GM12878 (cell line): Measurements from ENCODE around the gene RGS19. TPM values are rescaled to one million over a fixed set of nuclear protein-coding genes. Genes with fewer than 3 reads are reported as not detected.
A peak's percentile ranks its signal among the peaks of the same experiment; 100 is the strongest.

ENCODE experiments used
- BACH1 ChIP-seq: fragments of 450-650 bp; IDR thresholded peaks from 2 replicates; pipeline ENCODE4 v1.6.1; 2017; ENCODE audit warnings: mild to moderate bottlenecking, borderline replicate concordance
- BCL11A ChIP-seq: IDR thresholded peaks from 2 replicates; pipeline ENCODE4 v1.6.1; 2011; ENCODE audit warnings: low read depth, low read length
- BHLHE40 ChIP-seq, 2 experiments: fragments of 450-650 bp in 1 of 2; IDR thresholded peaks; 2 replicates each; pipeline ENCODE4 v1.6.1; 2011 to 2017; ENCODE audit warnings: low read depth in 2 of 2, borderline replicate concordance in 1 of 2, improper control_type of control experiment in 1 of 2, low read length in 1 of 2, mild to moderate bottlenecking in 1 of 2
- BRCA1 ChIP-seq: IDR thresholded peaks from 2 replicates; pipeline ENCODE4 v1.6.1; 2011; ENCODE audit warnings: low read depth, low read length, improper control_type of control experiment
- CBX3 ChIP-seq: fragments of 200-600 bp; sonication (generic); IDR thresholded peaks from 2 replicates; pipeline ENCODE4 v1.6.1; 2016; ENCODE audit warnings: low read depth, borderline replicate concordance
- CHD4 ChIP-seq: fragments of 200-600 bp; sonication (generic); IDR thresholded peaks from 2 replicates; pipeline ENCODE4 v1.6.1; 2016; ENCODE audit warnings: mild to moderate bottlenecking
- EP300 ChIP-seq, 2 experiments: fragments of 150-350 bp in 1 of 2; IDR thresholded peaks; 2 replicates each; pipeline ENCODE4 v1.6.1; 2011 to 2012; ENCODE audit warnings: low read depth in 2 of 2, low read length in 2 of 2, borderline replicate concordance in 1 of 2, improper control_type of control experiment in 1 of 2, inconsistent platforms in 1 of 2; ENCODE audit not compliant: control insufficient read depth in 1 of 2
- FOXK2 ChIP-seq: fragments of 450-650 bp; IDR thresholded peaks from 2 replicates; pipeline ENCODE4 v1.6.1; 2017; ENCODE audit warnings: mild to moderate bottlenecking, moderate library complexity
- FOXM1 ChIP-seq: IDR thresholded peaks from 2 replicates; pipeline ENCODE4 v1.6.1; 2012; ENCODE audit warnings: low read depth, mild to moderate bottlenecking, inconsistent platforms, low read length, moderate library complexity
- KDM1A ChIP-seq: fragments of 200-600 bp; sonication (generic); IDR thresholded peaks from 2 replicates; pipeline ENCODE4 v1.6.1; 2016; ENCODE audit warnings: borderline replicate concordance
- PML ChIP-seq: IDR thresholded peaks from 2 replicates; pipeline ENCODE4 v1.6.1; 2012; ENCODE audit warnings: low read length, inconsistent platforms
- SIN3A ChIP-seq: IDR thresholded peaks from 2 replicates; pipeline ENCODE4 v1.6.1; 2012; ENCODE audit warnings: low read depth, low read length, improper control_type of control experiment
- SMC3 ChIP-seq: IDR thresholded peaks from 2 replicates; pipeline ENCODE4 v1.6.1; 2011; ENCODE audit warnings: low read length, improper control_type of control experiment, borderline replicate concordance
- YY1 ChIP-seq: IDR thresholded peaks from 2 replicates; pipeline ENCODE4 v1.6.1; 2011; ENCODE audit warnings: low read depth, mild to moderate bottlenecking, low read length
- ZBED1 ChIP-seq: IDR thresholded peaks from 2 replicates; pipeline ENCODE4 v1.6.1; 2016; ENCODE audit warnings: borderline replicate concordance
- ZNF207 ChIP-seq: fragments of 450-650 bp; IDR thresholded peaks from 2 replicates; pipeline ENCODE4 v1.6.1; 2014; ENCODE audit warnings: antibody characterized with exemption, mild to moderate bottlenecking, borderline replicate concordance
- ZNF217 ChIP-seq: fragments of 450-650 bp; IDR thresholded peaks from 2 replicates; pipeline ENCODE4 v1.6.1; 2017; ENCODE audit warnings: antibody characterized with exemption, mild to moderate bottlenecking
- ZNF622 ChIP-seq: fragments of 450-650 bp; IDR thresholded peaks from 2 replicates; pipeline ENCODE4 v1.6.1; 2017; ENCODE audit warnings: mild to moderate bottlenecking, inconsistent platforms
- ZSCAN29 ChIP-seq: fragments of 450-650 bp; IDR thresholded peaks from 2 replicates; pipeline ENCODE4 v1.6.1; 2017; ENCODE audit warnings: mild to moderate bottlenecking, moderate library complexity
- polyA plus RNA-seq, 11 experiments: library from polyadenylated mRNA; depleted of rRNA in 4 of 11; unstranded in 6 of 11; stranded (reverse) in 5 of 11; fragments of >200 nt; fragmentation: Nextera tagmentation in 4 of 11; fragmentation: Illumina TruSeq in 1 of 11; extraction: Ambion mirVana in 4 of 11; extraction: Trizol in 1 of 11; gene quantifications; 1 replicate in 1 of 11; 2 replicates in 10 of 11; pipeline versions ENCODE4 v1.2.1 to v1.2.3, GENCODE V29; 2011 to 2016; ENCODE audit warnings: inconsistent platforms in 2 of 11, missing spikeins in 2 of 11, low read depth in 1 of 11
- total RNA-seq, 4 experiments: library from RNA; depleted of rRNA in 3 of 4; stranded (reverse); fragments of >200 nt in 3 of 4; fragmentation: Illumina TruSeq in 1 of 4; extraction: Trizol in 1 of 4; gene quantifications; 2 replicates each; pipeline versions ENCODE4 v1.2.1 to v1.2.3, GENCODE V29; 2013 to 2021
- TF ChIP-seq, protein P1 (sequence below): fragments of 450-650 bp; IDR thresholded peaks from 2 replicates; pipeline ENCODE4 v1.6.1; 2017; ENCODE audit warnings: mild to moderate bottlenecking, low read depth, inconsistent platforms; ENCODE audit not compliant: poor library complexity, severe bottlenecking
- TF ChIP-seq, protein P2 (sequence below): fragments of 450-650 bp; IDR thresholded peaks from 2 replicates; pipeline ENCODE4 v1.6.1; 2017; ENCODE audit warnings: mild to moderate bottlenecking, moderate library complexity
- TF ChIP-seq, protein P3 (sequence below): IDR thresholded peaks from 2 replicates; pipeline ENCODE4 v1.6.1; 2011; ENCODE audit warnings: low read depth, mild to moderate bottlenecking, low read length, moderate library complexity, borderline replicate concordance; ENCODE audit errors: extremely low read depth
- TF ChIP-seq, protein P4 (sequence below): IDR thresholded peaks from 2 replicates; pipeline ENCODE4 v1.6.1; 2011; ENCODE audit warnings: mild to moderate bottlenecking, low read depth, low read length, moderate library complexity; ENCODE audit not compliant: insufficient replicate concordance

The RGS19 gene
- total and polyA plus RNA-seq, 10 of the 15 experiments (the other 5 are each of a cell fraction or from before 2014, with no cell fraction given): 0.82 to 62.4 (median 39.8) TPM

DNA sequence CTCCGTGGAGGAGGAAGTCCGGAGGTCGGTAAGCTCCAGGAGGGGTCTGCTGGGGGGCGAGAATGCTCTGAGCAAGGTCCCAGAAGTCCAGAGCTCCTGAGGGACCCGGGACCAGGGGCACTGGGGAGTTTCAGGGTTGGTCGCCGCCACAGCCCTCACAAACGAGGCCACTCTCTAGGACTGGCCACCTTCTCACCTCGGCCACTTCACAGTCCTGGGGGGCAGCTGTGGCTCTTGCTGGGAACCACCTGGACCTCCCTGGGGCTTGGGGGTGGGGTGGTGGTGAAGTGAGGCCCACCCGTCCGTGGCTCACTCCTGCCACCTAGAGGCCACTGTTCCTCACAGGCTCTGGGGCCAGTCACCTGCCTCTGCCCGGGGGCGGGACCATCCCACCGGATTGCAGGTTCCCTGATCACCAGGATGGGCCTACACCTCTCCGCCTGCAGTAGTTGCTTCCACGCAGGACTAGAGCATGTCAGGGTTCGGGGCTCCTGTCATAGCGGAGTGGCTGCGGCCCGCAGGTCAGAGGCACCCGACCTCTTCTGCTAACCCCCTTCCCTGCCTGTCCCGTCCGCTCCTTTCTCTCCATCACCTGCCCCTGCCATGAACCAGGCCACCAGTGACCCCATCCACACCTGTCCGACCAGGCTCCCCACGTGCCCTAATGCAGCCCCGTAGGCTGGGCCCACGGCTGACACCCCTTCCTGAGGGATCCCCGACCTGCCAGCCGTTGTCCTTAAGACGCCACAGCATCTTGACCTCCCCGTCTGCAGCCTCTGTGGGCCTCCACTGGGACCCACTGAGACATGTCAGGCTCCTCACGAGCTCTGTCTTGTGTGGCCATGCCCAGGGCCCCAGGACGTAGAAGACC, 21.5 kb downstream of the RGS19 start (continued):
- TF ChIP-seq, protein P1, sequence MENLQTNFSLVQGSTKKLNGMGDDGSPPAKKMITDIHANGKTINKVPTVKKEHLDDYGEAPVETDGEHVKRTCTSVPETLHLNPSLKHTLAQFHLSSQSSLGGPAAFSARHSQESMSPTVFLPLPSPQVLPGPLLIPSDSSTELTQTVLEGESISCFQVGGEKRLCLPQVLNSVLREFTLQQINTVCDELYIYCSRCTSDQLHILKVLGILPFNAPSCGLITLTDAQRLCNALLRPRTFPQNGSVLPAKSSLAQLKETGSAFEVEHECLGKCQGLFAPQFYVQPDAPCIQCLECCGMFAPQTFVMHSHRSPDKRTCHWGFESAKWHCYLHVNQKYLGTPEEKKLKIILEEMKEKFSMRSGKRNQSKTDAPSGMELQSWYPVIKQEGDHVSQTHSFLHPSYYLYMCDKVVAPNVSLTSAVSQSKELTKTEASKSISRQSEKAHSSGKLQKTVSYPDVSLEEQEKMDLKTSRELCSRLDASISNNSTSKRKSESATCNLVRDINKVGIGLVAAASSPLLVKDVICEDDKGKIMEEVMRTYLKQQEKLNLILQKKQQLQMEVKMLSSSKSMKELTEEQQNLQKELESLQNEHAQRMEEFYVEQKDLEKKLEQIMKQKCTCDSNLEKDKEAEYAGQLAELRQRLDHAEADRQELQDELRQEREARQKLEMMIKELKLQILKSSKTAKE: no peak
- TF ChIP-seq FOXK2 (no peak), ZSCAN29 (peak; percentile 36; the same call in 1 of the 2 replicates), FOXM1 (no peak), BACH1 (no peak), SMC3 (peak; percentile 69), KDM1A (no peak), BHLHE40 (IDR thresholded peaks at IDR 0.05; ENCODE audit: borderline replicate concordance in 1 of 2, low read depth in 2 of 2, low read length in 1 of 2) (peak; percentile 84 to 91), EP300 (IDR thresholded peaks at IDR 0.05; ENCODE audit: borderline replicate concordance in 1 of 2, control insufficient read depth in 1 of 2, low read depth in 2 of 2, low read length in 2 of 2) (peak in 1 of 2 experiments; percentile 56; a peak in 2 of 4 replicates), BRCA1 (no peak), SIN3A (peak; percentile 25; the same call in 1 of the 2 replicates), ZNF622 (no peak), ZBED1 (no peak), YY1 (peak; percentile 54; the same call in 1 of the 2 replicates), ZNF207 (peak; percentile 23; the same call in 1 of the 2 replicates), CHD4 (no peak), BCL11A (no peak), ZNF217 (no peak), CBX3 (no peak), PML (no peak)
- TF ChIP-seq, protein P2, sequence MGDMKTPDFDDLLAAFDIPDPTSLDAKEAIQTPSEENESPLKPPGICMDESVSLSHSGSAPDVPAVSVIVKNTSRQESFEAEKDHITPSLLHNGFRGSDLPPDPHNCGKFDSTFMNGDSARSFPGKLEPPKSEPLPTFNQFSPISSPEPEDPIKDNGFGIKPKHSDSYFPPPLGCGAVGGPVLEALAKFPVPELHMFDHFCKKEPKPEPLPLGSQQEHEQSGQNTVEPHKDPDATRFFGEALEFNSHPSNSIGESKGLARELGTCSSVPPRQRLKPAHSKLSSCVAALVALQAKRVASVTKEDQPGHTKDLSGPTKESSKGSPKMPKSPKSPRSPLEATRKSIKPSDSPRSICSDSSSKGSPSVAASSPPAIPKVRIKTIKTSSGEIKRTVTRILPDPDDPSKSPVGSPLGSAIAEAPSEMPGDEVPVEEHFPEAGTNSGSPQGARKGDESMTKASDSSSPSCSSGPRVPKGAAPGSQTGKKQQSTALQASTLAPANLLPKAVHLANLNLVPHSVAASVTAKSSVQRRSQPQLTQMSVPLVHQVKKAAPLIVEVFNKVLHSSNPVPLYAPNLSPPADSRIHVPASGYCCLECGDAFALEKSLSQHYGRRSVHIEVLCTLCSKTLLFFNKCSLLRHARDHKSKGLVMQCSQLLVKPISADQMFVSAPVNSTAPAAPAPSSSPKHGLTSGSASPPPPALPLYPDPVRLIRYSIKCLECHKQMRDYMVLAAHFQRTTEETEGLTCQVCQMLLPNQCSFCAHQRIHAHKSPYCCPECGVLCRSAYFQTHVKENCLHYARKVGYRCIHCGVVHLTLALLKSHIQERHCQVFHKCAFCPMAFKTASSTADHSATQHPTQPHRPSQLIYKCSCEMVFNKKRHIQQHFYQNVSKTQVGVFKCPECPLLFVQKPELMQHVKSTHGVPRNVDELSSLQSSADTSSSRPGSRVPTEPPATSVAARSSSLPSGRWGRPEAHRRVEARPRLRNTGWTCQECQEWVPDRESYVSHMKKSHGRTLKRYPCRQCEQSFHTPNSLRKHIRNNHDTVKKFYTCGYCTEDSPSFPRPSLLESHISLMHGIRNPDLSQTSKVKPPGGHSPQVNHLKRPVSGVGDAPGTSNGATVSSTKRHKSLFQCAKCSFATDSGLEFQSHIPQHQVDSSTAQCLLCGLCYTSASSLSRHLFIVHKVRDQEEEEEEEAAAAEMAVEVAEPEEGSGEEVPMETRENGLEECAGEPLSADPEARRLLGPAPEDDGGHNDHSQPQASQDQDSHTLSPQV: peak; percentile 90
- TF ChIP-seq, protein P3, sequence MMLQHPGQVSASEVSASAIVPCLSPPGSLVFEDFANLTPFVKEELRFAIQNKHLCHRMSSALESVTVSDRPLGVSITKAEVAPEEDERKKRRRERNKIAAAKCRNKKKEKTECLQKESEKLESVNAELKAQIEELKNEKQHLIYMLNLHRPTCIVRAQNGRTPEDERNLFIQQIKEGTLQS: no peak
- TF ChIP-seq, protein P4, sequence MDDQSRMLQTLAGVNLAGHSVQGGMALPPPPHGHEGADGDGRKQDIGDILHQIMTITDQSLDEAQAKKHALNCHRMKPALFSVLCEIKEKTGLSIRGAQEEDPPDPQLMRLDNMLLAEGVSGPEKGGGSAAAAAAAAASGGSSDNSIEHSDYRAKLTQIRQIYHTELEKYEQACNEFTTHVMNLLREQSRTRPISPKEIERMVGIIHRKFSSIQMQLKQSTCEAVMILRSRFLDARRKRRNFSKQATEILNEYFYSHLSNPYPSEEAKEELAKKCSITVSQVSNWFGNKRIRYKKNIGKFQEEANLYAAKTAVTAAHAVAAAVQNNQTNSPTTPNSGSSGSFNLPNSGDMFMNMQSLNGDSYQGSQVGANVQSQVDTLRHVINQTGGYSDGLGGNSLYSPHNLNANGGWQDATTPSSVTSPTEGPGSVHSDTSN: no peak
